ENCODE measurements around the gene WDPCP.

- TF ChIP-seq RARB (CRISPR knock-in tag; IDR thresholded peaks at IDR 0.05), result no peak
- no peak for TF ChIP-seq TSHZ2 (CRISPR knock-in tag; IDR thresholded peaks at IDR 0.05)
- no peak for TF ChIP-seq CSRNP3 (CRISPR knock-in tag; IDR thresholded peaks at IDR 0.05)
- TF ChIP-seq POU6F1 (CRISPR knock-in tag; IDR thresholded peaks at IDR 0.05; ENCODE audit: borderline replicate concordance, low read depth), result no peak
- TF ChIP-seq ZC3H10 (CRISPR knock-in tag; IDR thresholded peaks at IDR 0.05), result no peak
- no peak for TF ChIP-seq ZNF70 (CRISPR knock-in tag; IDR thresholded peaks at IDR 0.05)
- TF ChIP-seq ZNF8 (CRISPR knock-in tag; IDR thresholded peaks at IDR 0.05), result no peak
- no peak for TF ChIP-seq PPARA (CRISPR knock-in tag; IDR thresholded peaks at IDR 0.05; ENCODE audit: borderline replicate concordance)
- TF ChIP-seq GLIS3 (CRISPR knock-in tag; IDR thresholded peaks at IDR 0.05), result no peak
- no peak for TF ChIP-seq OSR1 (CRISPR knock-in tag; IDR thresholded peaks at IDR 0.05)
- no peak for TF ChIP-seq SNAI2 (CRISPR knock-in tag; IDR thresholded peaks at IDR 0.05)
- no peak for TF ChIP-seq PATZ1 (CRISPR knock-in tag; IDR thresholded peaks at IDR 0.05; ENCODE audit: borderline replicate concordance)
- no peak for TF ChIP-seq CSDC2 (CRISPR knock-in tag; IDR thresholded peaks at IDR 0.05)
- TF ChIP-seq ISL1 (CRISPR knock-in tag; IDR thresholded peaks at IDR 0.05), result no peak
Measured at GRCh38 chr2:63600881-63601460, 12.7 kb upstream of the WDPCP start.
